NAMALWA (cell line): ENCODE measurements around the gene CNOT6L.
A peak's percentile ranks its signal among the peaks of the same experiment; 100 is the strongest.
"Not testable (repeated sequence)": the region's sequence is repeated elsewhere in the genome, so short reads cannot be mapped to it uniquely, and the experiment has no call there.

Source experiments
- DNase-seq: peaks from one replicate; pipeline ENCODE4 v3.0.0-alpha.2; 2015; ENCODE audit warnings: low spot score

CNOT6L gene

DNA sequence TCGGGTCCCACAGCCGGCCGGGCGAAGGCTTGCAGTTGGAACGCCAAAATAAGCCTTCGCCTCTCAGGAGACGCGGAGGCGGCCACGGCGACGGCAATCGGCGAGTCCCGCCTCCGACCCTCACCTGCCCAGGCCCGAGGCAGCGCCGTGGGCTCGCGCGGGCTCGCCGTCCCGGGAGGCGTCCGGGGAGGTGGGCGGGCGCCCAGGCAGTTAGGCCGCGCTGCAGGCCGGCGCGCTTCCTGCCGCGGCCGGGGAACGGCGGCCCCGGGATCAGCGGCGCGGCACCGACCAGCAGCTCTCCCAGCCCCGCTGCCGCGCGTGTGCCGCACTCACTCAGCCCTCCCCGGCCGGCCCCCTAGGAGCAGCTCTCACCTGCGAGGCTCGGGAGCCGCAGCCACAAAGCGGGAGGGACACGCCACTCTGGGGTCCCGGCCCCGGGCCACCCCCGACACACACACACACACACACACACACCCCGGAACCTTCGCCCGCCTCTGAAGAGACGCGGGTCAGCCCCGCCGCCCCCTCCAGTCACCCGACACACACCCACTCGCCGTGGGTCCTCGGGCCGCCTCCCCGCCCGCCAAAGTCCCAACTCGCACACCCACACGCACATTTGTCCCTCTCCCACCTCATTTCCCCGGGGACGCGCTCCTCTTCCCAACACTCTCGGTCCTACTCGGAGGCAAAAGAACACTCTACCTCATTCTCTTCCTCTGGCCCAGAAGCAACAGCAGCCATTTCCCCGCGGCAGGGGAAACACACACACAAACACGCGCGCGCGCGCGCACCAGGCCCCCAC, at the start of gene CNOT6L:
Gene CNOT6L, minus strand, starts transcription at position 767 of the 802 bp plus-strand sequence. Its CDS starts 60 bp downstream, at position 707.
- peak; percentile 73 for DNase-seq

DNA sequence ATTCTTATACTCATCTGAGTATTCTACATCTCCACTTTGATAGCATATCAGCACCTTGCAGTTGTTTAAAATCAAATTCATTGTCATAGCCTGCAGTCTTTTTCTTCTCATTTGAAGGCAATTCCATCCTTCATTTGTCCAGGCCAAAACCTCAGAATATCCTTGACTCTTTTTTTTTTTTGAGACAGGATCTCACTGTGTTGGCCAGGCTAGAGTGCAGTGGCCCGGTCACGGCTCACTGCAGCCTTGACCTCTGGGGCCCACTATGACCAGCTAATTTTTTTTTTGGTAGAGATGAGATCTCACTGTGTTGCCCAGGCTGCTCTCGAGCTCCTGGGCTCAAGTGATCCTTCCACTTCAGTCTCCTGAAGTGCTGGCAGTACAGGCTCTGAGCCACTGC, 46.1 kb upstream of the CNOT6L start:
- no peak for DNase-seq

DNA sequence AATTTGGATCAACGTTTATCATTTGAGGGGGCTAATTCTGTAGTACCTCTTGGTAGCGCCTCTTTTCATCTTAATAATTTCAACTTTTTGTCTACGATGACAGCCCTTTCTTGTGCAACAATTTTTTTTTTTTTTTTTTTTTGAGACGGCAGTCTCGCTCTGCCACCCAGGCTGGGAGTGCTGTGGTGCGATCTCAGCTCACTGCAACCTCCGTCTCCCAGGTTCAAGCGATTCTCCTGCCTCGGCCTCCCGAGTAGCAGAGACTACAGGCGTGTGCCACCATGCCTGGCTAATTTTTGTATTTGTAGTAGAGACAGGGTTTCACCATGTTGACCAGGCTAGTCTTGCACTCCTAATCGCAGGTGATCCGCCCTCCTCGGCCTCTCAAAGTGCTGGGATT, 44.2 kb upstream of the CNOT6L start:
- DNase-seq: not testable (repeated sequence)

DNA sequence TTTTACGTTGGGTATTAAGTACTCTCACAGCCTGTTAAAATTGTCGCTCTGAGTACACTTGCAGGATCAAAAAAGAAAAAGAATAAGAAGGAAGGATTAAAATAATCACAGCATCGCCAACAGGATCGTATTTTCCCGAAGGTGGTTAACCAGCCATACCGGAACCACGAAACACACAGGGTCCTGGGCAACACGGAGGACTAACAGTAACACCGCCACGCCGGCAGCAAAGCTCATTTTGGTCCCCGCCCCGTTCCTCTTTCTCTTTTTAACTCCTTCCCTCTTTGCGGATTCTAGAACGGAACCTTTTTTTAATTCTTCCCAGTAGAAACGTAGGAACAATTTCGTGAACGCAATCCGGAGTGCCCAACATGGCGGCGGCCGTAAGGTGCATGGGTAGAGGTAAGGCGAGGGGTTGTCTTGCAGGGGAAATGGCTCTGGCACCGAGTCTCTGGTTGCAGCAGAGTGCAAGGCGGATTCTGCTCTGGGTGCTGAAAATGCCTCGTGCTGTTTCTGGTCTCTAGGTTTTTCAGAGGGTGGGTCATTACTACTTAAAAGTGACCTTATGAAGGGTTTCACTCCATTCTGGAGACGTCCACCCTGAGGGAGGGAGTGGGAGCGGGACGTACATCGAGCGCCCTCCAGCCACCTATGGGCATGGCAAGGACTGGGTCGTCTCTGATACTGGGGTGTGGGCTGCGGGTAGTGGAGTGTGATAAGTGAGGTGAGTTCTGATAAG, 43.5 kb upstream of the CNOT6L start, which contains the start of gene MRPL1:
Gene MRPL1, plus strand, starts transcription at position 353 of the 739 bp plus-strand sequence. Its CDS starts 19 bp downstream, at position 372.
- peak; percentile 97 for DNase-seq

DNA sequence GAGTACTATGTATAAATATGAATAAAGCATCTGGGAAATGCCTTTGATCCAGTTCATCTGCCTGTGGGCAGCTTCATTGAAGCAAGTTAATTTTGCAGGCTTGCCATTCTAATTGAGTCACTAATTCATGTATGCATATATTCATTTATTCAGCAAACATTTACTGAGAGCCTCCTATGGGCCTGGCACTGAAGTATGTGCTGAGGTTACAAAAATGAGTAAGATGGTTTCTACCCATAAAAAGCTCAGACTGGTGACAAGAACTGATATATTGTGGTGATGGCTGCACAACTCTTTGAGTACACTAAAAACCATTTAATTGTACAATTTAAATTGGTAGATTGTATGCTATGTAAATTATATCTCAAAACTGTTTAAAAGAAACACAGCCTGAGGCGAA, 42.3 kb upstream of the CNOT6L start:
- no peak for DNase-seq

DNA sequence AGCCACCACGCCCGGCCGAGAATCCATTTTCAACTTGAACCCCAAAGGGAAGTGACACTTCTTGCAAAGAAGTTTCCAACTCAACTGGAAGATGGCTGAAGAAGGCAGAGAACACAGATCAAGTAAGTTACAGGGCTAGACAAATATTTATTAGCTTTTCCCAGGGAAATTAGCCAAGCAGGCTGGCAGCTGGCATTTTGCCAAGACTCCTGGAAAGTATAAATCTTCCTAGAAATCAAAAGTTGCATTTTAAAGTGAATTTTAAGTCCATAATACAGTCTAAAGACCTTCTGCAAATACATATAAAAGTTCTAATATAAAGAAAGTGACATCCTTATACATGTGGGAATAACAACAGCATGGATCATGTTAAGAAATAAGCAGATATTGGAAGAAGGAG, 40.1 kb upstream of the CNOT6L start:
- DNase-seq: no peak

DNA sequence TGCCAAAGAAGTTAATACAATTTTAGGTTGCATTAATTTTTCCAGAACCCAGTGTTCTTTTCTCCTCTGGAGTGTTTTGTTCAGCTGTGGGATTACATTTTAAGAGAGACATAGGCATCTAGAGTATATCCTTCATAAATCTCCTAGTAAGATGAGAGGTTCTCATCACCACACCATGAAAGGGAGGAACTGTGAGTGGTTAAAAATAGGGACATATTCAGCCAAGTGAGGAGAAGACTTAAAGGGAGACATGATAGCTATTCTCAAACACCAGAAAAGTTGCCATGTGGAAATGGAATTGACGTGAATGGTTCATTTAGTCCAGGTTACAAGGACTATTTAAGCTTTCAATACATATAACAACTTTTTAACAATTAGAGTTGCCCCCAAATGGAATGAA, 37.0 kb upstream of the CNOT6L start:
- DNase-seq: no peak

DNA sequence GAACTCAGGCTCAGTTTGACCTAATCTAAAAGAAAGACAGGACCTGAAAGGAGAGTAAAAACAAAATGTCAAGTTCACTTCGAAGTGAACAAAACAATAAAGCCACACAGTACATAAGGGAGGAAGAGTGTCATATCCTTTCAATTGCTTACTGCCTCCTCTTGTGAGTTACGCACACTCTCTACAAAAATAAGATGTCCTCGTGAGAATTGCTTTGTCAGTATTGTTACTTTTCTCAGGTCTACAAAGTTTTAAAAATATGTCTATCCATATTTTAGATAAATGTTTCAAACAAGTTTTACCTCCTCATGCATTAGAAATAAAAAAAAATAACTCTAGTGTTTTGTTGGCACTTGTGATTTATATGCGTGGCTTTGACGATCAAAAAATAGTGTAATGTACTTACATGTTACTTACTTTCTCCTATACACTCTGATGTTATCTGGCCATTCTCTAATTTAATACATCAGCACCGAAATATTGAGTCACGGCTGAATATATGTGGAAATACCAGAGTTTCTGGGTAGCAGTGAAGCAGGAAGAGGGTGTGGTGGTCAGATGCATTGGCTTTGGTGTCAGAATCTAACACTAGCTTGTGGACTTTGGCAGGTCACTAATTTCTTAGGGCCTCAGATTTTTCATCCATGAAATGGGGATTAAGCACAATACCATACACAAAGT, 35.4 kb upstream of the CNOT6L start:
- DNase-seq: no peak

DNA sequence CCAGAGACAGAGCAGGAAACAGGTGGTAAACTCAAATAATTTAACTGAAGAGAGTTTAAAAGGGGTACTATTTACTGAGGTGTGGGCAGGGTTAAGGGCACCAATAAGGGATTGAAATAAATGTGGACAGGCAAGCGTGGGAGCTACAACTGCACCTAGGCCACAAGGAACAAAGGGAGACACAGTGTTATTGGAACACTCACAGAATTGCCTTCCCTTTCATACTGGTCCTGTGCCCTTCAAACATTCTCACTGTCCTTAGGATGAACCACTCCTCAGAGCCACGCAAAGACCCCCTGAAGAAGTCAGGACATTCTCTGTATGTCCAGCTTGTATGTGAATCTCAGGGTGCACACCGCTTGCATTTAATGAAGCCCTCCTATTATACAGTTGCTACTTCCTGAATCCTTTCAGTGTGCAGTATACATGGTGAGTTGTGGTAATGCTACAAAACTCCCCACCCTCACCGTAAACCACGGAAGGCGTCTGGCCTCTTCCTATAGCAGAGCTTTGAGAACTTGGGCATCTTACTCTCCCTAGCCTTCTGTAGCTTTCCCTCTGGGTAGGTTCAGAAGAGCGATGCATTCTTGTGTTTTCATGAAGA, 33.8 kb upstream of the CNOT6L start:
- peak; percentile 62 for DNase-seq

DNA sequence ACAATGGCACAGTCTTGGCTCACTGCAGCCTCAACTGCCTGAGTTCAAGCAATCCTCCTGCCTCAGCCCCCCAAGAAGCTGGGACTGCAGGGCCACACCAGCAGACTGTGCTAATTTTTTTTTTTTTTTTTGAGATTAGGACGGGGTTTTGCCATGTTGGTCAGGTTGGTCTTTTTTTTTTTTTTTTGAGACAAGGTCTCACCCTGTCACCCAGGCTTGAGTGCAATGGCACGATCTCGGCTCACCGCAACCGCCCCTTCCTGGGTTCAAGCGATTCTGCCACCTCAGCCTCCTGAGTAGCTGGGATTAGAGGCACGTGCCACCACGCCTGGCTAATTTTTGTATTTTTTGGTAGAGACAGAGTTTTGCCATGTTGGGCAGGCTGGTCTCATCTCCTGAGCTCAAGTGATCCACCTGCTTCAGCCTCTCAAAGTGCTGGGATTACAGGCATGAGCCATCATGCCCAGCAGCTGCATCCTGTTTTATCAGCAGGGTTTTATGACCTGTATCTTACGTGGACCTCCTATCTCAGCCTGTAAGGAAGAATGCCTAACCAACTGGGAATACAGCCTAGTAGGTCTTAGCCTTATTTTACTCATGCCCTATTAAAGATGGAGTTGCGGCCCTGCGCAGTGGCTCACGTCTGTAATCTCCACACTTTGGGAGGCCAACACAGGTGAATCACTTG, 30.3 kb upstream of the CNOT6L start:
- no peak for DNase-seq

DNA sequence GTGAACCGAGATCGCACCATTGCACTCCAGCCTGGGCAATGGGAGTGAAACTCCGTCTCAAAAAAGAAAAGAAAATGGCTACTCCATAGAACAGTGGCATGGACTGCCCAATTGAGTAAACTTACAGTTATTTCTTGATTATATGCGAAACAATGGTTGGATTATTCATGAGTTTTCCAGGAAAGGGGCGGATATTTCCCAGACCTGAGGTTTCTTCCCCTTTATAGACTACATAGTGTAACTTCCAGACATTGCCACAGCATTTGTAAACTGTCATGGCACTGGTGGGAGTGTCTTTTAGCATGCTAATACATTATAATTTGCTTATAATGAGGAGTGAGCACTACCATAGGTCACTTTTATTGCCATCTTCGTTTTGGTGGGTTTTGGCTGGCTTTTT, 29.3 kb upstream of the CNOT6L start:
- DNase-seq: no peak

DNA sequence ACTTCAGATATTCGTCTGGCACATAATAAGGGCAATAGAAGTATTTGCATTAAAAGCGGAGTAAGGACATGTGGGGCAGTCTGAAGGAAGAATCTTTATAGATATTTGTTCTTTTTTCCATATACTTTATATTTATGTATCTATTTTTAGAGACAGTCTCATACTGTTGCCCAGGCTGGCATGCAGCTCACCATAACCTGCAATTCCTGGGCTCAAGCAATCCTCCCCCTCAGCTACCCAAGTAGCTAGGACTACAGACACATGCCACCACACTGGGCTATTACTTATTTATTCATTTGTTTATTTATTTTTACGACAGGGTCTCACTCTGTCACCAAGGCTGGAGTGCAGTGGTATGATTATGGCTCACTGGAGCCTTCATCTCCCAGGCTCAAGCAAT, 26.8 kb upstream of the CNOT6L start:
- DNase-seq: no peak

DNA sequence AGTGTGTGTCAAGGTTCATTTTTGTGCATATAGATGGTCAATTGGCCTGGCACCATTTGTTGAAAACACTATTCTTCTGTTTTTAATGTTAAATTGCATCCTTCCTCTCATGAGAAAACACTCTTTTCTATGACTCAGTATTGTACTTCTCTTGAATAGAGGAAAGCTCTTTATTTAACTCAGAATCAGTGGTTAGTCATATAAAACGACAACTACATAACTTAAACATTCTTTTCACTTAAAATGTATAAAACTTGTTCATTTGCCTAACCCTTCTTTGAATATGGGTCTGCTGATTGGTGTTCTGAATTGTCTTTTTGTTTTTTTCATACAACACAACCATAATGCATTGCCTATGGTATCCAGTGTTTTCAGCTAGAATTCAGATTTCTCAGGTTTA, 26.2 kb upstream of the CNOT6L start:
- DNase-seq: no peak

DNA sequence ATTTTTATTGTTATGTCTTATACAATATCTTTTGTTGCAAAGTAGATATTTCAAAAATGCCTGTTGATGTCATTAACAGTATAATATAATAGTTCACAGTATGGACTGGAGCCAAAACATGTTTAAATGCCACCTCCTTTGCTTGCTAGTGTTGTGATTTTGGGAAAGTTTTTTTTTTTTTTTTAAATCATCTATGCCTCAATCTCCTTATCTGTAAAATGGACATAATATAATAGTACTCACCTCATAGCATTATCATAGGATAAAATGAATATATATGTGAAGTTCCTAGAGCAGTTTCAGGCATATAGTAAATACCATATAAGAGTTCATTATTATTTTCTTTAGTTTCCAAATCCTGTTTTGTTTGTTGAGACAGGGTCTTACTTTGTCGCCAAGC, 25.2 kb upstream of the CNOT6L start:
- no peak for DNase-seq

DNA sequence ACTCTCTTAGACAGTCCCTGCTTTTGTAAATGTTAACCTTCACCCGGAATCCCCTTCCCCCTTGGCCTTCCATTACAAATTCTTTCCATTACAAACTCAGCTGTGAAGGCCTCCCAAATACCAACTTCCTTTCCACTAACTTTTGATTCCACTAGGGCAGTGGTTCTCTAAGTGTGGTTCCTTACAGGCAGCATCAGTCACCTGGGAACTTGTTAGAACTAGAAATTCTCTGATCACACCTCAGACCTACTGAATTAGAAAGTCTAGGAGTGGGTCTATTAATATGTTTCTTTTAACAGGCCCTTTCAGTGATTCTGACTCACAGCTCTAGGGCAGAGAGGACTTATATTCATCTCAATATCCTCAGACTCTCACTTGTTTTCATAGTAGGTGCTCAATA, 24.5 kb upstream of the CNOT6L start:
- no peak for DNase-seq

DNA sequence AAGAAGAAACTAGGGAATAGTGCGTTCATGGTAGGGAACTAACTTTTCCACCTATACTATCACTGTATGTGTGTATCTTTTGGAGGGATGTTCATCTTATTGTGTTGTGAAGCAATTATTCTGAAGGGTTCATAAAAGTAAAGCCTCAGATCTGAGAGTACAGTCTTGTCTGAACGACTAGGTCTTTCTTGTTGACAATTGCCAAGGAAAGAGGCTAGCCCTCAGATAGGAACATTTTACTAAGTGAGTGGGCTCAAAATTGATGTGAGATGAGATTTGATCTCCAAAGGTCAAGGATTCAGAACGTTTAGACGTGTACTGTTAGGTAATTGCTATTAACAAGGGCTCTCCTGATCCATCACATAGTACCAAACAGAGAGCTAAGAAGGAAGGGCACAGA, 15.2 kb upstream of the CNOT6L start:
- DNase-seq: no peak

DNA sequence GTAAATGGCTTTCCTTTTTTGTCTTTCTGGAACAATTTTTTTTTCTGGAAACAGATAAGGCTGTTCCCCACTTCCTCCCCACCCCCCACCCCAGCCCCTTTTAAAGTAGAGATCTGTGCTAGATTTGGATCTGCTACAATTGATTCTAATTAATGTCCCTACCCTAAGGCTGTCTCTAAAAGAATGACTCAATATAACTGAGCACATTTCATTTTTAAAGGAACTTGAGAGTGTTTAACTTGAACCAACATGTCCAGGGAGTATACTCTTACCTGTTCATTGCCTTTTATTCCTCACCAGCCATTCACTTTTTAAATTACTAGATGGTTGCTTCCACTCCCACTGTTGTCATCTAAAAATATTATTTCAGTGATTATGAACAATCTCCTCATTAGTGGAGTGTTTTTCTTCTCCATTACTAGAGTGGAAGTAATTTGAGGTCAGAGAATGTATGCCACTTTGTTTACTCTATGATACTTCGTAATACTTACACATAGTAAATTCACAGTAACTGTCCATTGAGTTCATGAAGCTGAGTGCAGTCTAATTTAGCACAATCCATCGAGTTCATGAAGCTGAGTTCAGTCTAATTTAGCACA, 14.1 kb upstream of the CNOT6L start:
- DNase-seq: no peak

DNA sequence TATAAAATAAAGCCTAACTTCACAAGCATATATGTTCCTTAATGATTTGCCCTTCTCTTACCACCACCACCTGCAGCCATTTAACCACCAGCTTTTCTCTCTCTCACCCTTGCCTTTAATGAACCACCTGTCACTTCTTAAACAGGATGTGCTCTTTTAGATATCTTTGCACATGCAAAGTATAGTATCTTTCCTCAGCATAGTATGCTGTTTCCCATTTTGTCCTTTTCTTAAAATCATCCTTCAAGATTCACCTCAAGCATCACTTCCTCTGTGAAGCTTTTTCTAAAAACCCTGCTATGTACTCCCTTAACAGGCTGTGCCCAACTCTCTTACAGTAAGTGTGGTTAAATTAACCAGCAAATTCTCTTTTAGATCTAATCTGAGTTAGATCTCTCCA, 8.2 kb upstream of the CNOT6L start:
- DNase-seq: peak; percentile 62

DNA sequence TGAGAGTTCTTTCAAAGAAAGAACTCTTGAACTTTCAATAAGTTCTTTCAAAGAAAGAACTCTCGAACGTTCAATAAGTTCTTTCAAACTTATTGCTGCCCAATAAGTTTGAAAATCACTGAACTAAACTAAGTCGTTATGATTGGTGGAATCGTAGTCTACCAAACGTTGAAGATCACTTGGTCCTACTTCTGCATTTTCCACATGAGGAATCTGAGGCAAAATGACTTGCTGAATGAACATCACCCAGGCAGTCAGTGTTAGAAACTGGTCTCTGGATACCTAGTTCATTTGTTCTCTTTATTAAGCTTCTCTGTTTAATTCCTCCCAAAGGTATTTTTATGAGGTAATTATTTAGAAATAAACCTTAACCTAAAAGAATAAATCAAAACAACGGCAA, 7.1 kb upstream of the CNOT6L start:
- peak; percentile 37 for DNase-seq

DNA sequence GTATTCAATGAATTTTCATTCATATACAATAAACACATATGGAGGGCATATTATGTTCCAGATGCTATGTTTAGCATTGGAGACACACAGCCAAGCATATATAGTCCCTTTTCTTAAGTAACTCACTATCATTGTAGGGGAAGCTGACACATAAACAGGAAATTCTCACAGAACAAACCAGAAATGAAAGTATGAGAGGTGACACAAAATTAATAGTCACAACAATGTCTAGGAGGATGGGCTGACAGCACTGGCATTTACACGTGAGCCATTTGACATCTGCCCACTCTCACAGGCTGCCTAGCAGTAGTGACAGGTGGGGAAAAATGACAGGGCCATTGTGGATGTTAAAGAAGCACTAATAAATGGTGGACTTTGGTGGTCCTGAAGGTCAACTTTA, 2.6 kb upstream of the CNOT6L start:
- peak; percentile 45 for DNase-seq
